Spleen (tissue), 11 donors: Measurements from ENCODE around the gene ITGB8. TPM values are rescaled to one million over a fixed set of nuclear protein-coding genes. Genes with fewer than 3 reads are reported as not detected.

ENCODE experiments used
- DNase-seq: peaks from one replicate; pipeline ENCODE4 v3.0.0-alpha.2; 2020
- H3K27ac ChIP-seq, 8 donors: fragments of 200-600 bp; sonication (generic) in 7 of 8; 1 replicate in 4 of 8; 2 replicates in 4 of 8; pipeline versions ENCODE4 v1.5.0 to v1.8.0; 2016 to 2021; ENCODE audit warnings: inconsistent platforms in 4 of 8, mild to moderate bottlenecking in 4 of 8, moderate library complexity in 1 of 8
- H3K27me3 ChIP-seq, 7 donors: fragments of 200-600 bp; sonication (generic) in 6 of 7; replicated peaks in 1 of 7; 1 replicate in 4 of 7; 2 replicates in 3 of 7; pipeline versions ENCODE4 v1.5.0 to v1.8.0; 2016 to 2021; ENCODE audit warnings: inconsistent platforms in 3 of 7, mild to moderate bottlenecking in 1 of 7
- H3K36me3 ChIP-seq, 6 donors: fragments of 200-600 bp; sonication (generic) in 5 of 6; 1 replicate in 4 of 6; 2 replicates in 2 of 6; pipeline versions ENCODE4 v1.5.0 to v1.8.0; 2016 to 2021; ENCODE audit warnings: inconsistent platforms in 2 of 6
- H3K4me1 ChIP-seq, 6 donors: fragments of 200-600 bp; sonication (generic) in 5 of 6; 1 replicate in 3 of 6; 2 replicates in 3 of 6; pipeline versions ENCODE4 v1.5.0 to v1.8.0; 2016 to 2021; ENCODE audit warnings: inconsistent platforms in 3 of 6
- H3K4me3 ChIP-seq, 8 donors: fragments of 200-600 bp; sonication (generic) in 7 of 8; 1 replicate in 4 of 8; 2 replicates in 4 of 8; pipeline versions ENCODE4 v1.5.0 to v1.8.0; 2016 to 2021; ENCODE audit warnings: inconsistent platforms in 4 of 8, mild to moderate bottlenecking in 4 of 8, moderate library complexity in 2 of 8
- H3K9me3 ChIP-seq, 8 donors: fragments of 200-600 bp; sonication (generic) in 7 of 8; 1 replicate in 4 of 8; 2 replicates in 4 of 8; pipeline versions ENCODE4 v1.5.0 to v1.8.0; 2016 to 2021; ENCODE audit warnings: inconsistent platforms in 4 of 8
- POLR2A ChIP-seq, 3 donors: fragments of 450-650 bp; IDR thresholded peaks; one replicate each; pipeline ENCODE4 v1.5.1; 2017; ENCODE audit warnings: antibody characterized with exemption in 3 of 3, mild to moderate bottlenecking in 1 of 3
- POLR2AphosphoS5 ChIP-seq, 3 donors: sonication (generic); formaldehyde crosslinking; IDR thresholded peaks; one replicate each; pipeline ENCODE4 v1.5.1; 2017; ENCODE audit warnings: antibody characterized with exemption in 3 of 3
- WGBS, 5 donors: extraction: QIAGEN DNeasy Blood & Tissue Kit in 3 of 5; methylation state at CpG; one replicate each; pipeline versions ENCODE4 v1.1.5 to v1.1.7; 2013 to 2018; 5-methylcytosine and 5-hydroxymethylcytosine counted together
- intact Hi-C: fragments of 100-400 bp; cut with DNase I; formaldehyde crosslinking; loops from one replicate; pipeline ENCODE4 v1.15.0; 2023; ENCODE audit warnings: low total_unique reads
- polyA plus RNA-seq, 3 donors: library from polyadenylated mRNA; stranded (reverse); fragments of 200-250 nt; gene quantifications; one replicate each; pipeline ENCODE4 v1.2.1, GENCODE V29; 2013
- total RNA-seq, 7 donors: library from RNA; depleted of rRNA in 3 of 7; stranded (reverse); fragments of >200 nt in 3 of 7; fragmentation: NEBNext Ultra II Directional in 4 of 7; extraction: Animal tissue kit (Norgen Biotek cat#: 25700) in 4 of 7; gene quantifications; one replicate each; pipeline versions ENCODE4 v1.1.0 to v1.2.1, GENCODE V29; 2016 to 2021
- TF ChIP-seq, protein P1 (sequence below), 11 experiments: fragments of 200-600 bp in 7 of 11; fragments of 450-650 bp in 4 of 11; sonication (generic) in 4 of 11; IDR thresholded peaks in 8 of 11; conservative IDR thresholded peaks in 3 of 11; 1 replicate in 7 of 11; 2 replicates in 4 of 11; pipeline versions ENCODE4 v1.4.0 to v1.8.0; 2016 to 2021; ENCODE audit warnings: antibody characterized with exemption in 11 of 11, inconsistent platforms in 4 of 11, mild to moderate bottlenecking in 1 of 11
- donor health status: healthy with polysubstance abuse.
- donor health status: DM: no; HTN: no; CAD: no; lungs with moderate emphysema.
- donor health status: DM: no; HTN: no; CAD: no.
- donor health status: Bipolar disorder and iron deficiency.
- donor health status: healthy.
- donor health status: DM: no; HTN: no; CAD: no.
- donor health status: DM: yes; HTN: yes; CAD: no.

Gene ITGB8
- total and polyA plus RNA-seq, 10 donors = 0.11 to 1.1 (median 0.28) TPM

DNA sequence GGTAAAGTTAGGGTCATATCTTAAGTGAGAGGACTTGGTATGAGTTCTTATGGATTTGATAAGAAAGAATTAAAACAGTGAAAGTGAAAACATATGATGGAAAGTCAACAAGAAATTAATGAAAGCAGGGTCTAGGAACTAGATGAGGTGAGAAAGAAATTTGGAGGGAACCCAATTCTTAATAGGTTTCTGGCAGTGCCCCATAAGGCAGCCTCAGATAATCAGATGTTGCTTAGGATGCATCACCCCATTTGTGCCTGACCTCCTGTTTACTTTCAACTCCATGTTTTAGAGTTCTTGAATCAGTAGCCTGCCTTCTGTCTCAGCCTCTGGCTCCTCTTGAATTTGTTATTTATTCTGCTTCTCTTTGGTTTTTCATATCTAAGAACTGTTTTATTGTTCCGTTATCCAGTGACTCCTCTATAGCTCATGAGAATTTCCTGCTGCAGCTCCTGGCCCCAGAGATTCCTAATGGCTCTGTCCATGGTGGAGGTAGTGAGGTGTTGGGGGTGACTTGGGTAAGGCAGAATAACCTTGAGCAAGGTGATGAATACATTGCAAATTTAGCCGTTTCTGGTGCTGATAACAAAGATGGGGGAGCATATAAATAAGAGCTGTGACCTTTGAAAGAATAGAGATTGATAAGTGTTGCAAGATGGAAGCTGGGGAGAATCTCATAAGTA is 17.6 kb downstream of the ITGB8 start:
- no peaks in the 10 kb centered on the region for H3K36me3 ChIP-seq
- DNase-seq = no peak
- TF ChIP-seq POLR2A (IDR thresholded peaks at IDR 0.05) = no peak
- no peaks in the 10 kb centered on the region for H3K4me1 ChIP-seq
- peaks cover 0 to 5% (median 0%) of the 10 kb centered on the region in 7 donors for H3K27me3 ChIP-seq
- H3K27ac ChIP-seq = no peak overlapping the region
- WGBS, 5 donors = 76 to 86% (median 80%) methylated on average over 2 of the region's 2 CpGs
- intact Hi-C loops = no loop called here
- no peak overlapping the region for H3K4me3 ChIP-seq
- no peaks in the 10 kb centered on the region for H3K9me3 ChIP-seq

GRCh38 chr7:20350518-20350951 is 19.8 kb downstream of the ITGB8 start:
- DNase-seq = no peak
- 23 to 48% (median 33%) methylated on average over 4 of the region's 4 CpGs for WGBS, 5 donors
- intact Hi-C loops = no loop called here
- no peaks in the 10 kb centered on the region for H3K9me3 ChIP-seq
- H3K27me3 ChIP-seq = peaks cover 0 to 5% (median 0%) of the 10 kb centered on the region in 7 donors
- H3K27ac ChIP-seq = no peak overlapping the region
- H3K36me3 ChIP-seq = no peaks in the 10 kb centered on the region
- H3K4me3 ChIP-seq = no peak overlapping the region
- TF ChIP-seq POLR2AphosphoS5 (IDR thresholded peaks at IDR 0.05) = no peak
- no peaks in the 10 kb centered on the region for H3K4me1 ChIP-seq

DNA sequence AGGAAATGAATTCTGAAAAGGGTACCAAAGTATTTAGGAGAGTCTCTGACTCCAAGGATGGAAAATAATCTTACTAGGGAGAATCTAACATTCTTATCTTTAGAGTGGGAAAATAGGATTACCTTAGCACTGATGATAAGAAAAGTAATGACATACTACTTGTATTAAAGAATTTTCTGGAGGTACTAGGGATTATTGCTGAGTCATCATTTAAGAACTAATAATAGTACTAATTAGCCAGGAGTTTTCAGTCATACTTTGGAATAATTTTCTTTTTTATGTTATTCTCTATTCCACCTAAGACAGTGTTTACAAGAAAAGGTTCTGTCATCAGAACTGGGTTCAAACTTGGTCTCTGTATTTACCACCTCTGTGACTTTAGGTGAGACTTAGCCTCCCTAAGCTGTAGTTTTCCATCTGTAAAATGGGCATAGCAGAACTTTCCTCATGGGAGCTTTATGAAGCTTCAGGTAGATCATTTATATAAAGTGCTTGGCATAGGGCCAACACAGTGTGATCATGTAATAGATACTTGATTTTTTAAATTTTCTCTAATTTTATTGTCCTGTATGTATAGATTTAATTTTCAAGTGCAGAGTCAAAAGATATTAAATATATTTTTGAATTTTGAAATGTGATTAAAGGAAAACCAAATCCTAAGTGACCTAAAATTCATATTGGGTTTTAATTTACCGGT is 20.4 kb downstream of the ITGB8 start:
- no peaks in the 10 kb centered on the region for H3K4me1 ChIP-seq
- TF ChIP-seq POLR2AphosphoS5 (IDR thresholded peaks at IDR 0.05) (no peak), POLR2A (IDR thresholded peaks at IDR 0.05) (no peak)
- TF ChIP-seq, protein P1, sequence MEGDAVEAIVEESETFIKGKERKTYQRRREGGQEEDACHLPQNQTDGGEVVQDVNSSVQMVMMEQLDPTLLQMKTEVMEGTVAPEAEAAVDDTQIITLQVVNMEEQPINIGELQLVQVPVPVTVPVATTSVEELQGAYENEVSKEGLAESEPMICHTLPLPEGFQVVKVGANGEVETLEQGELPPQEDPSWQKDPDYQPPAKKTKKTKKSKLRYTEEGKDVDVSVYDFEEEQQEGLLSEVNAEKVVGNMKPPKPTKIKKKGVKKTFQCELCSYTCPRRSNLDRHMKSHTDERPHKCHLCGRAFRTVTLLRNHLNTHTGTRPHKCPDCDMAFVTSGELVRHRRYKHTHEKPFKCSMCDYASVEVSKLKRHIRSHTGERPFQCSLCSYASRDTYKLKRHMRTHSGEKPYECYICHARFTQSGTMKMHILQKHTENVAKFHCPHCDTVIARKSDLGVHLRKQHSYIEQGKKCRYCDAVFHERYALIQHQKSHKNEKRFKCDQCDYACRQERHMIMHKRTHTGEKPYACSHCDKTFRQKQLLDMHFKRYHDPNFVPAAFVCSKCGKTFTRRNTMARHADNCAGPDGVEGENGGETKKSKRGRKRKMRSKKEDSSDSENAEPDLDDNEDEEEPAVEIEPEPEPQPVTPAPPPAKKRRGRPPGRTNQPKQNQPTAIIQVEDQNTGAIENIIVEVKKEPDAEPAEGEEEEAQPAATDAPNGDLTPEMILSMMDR (IDR thresholded peaks at IDR 0.05 in 8 of 11, conservative IDR thresholded peaks at IDR 0.05 in 3 of 11) = no peak
- H3K9me3 ChIP-seq = no peaks in the 10 kb centered on the region
- WGBS, 5 donors = 88 to 100% (median 93%) methylated on average over 1 of the region's 1 CpG
- intact Hi-C loops = no loop called here
- no peaks in the 10 kb centered on the region for H3K36me3 ChIP-seq
- no peak overlapping the region for H3K27ac ChIP-seq
- H3K4me3 ChIP-seq = no peak overlapping the region
- H3K27me3 ChIP-seq = peaks cover 0 to 5% (median 0%) of the 10 kb centered on the region in 7 donors
- no peak for DNase-seq

DNA sequence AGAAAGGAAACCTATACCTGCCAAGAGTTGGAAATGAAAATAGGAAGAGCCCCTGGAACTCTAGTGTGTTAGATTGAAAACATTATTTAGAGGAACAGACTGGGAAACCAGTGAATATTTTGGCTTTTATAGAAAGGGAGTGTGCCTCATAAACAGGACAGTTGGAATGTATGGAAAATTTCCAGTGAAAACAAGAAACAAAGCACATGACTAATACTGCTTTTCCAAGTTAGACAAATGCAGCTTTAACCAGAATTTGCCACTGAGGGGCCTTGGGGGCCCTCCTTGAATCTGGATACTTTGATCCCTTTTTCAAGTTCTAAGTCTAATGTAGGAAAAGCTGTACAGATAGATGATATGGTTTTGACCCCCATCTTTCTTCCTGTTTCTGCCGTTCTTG is 21.2 kb downstream of the ITGB8 start:
- Histone ChIP-seq H3K9me3 (no peaks in the 10 kb centered on the region), H3K4me3 (no peak overlapping the region), H3K36me3 (no peaks in the 10 kb centered on the region), H3K27me3 (peaks cover 0 to 5% (median 0%) of the 10 kb centered on the region in 7 donors), H3K27ac (no peak overlapping the region), H3K4me1 (no peaks in the 10 kb centered on the region)
- intact Hi-C loops = no loop called here
- no peak for DNase-seq
- 40 to 65% (median 59%) methylated on average over 1 of the region's 1 CpG for WGBS, 5 donors
- TF ChIP-seq, protein P1 (IDR thresholded peaks at IDR 0.05 in 8 of 11, conservative IDR thresholded peaks at IDR 0.05 in 3 of 11) = no peak
- TF ChIP-seq POLR2A (IDR thresholded peaks at IDR 0.05) (no peak), POLR2AphosphoS5 (IDR thresholded peaks at IDR 0.05) (no peak)

GRCh38 chr7:20352573-20353306 is 22.0 kb downstream of the ITGB8 start:
- Histone ChIP-seq H3K36me3 (no peaks in the 10 kb centered on the region), H3K9me3 (no peaks in the 10 kb centered on the region), H3K4me3 (no peak overlapping the region), H3K27me3 (peaks cover 0 to 5% (median 0%) of the 10 kb centered on the region in 7 donors), H3K4me1 (no peaks in the 10 kb centered on the region), H3K27ac (no peak overlapping the region)
- 90 to 93% (median 92%) methylated on average over 4 of the region's 4 CpGs for WGBS, 5 donors
- intact Hi-C loops = no loop called here
- TF ChIP-seq, protein P1 (IDR thresholded peaks at IDR 0.05 in 8 of 11, conservative IDR thresholded peaks at IDR 0.05 in 3 of 11) = no peak
- TF ChIP-seq POLR2A (IDR thresholded peaks at IDR 0.05) = no peak
- no peak for TF ChIP-seq POLR2AphosphoS5 (IDR thresholded peaks at IDR 0.05)
- no peak for DNase-seq
